ENCODE results near the gene SAMD14. TPM values are rescaled to one million over a fixed set of nuclear protein-coding genes. Genes with fewer than 3 reads are reported as not detected.

Gene SAMD14
- total RNA-seq, 1 donor from 2014 or later: 27.6 TPM

GRCh38 chr17:50109207-50109606 is 20.8 kb downstream of the SAMD14 start:
- Mint-ChIP-seq H3K4me1 (ENCODE audit: low read depth) (peaks cover 16% of the 10 kb centered on the region), H3K4me3 (ENCODE audit: unreplicated experiment) (no peak overlapping the region), H3K9me3 (ENCODE audit: low read depth) (no peaks in the 10 kb centered on the region), H3K27ac (ENCODE audit: unreplicated experiment) (no peak overlapping the region), H3K27me3 (ENCODE audit: low read depth) (no peaks in the 10 kb centered on the region), H3K36me3 (ENCODE audit: low read depth) (peaks cover 11% of the 10 kb centered on the region)
- no peak for TF ChIP-seq CTCF (IDR thresholded peaks at IDR 0.05)
- DNase-seq (ENCODE audit: low spot score): no peak

GRCh38 chr17:50108556-50108955 is 21.4 kb downstream of the SAMD14 start:
- Mint-ChIP-seq H3K4me1 (ENCODE audit: low read depth) (peaks cover 16% of the 10 kb centered on the region), H3K27me3 (ENCODE audit: low read depth) (no peaks in the 10 kb centered on the region), H3K36me3 (ENCODE audit: low read depth) (peaks cover 11% of the 10 kb centered on the region), H3K27ac (ENCODE audit: unreplicated experiment) (peak overlapping the region; percentile 66), H3K4me3 (ENCODE audit: unreplicated experiment) (no peak overlapping the region), H3K9me3 (ENCODE audit: low read depth) (no peaks in the 10 kb centered on the region)
- no peak for TF ChIP-seq CTCF (IDR thresholded peaks at IDR 0.05)
- no peak for DNase-seq (ENCODE audit: low spot score)

- no peak overlapping the region for H3K4me3 Mint-ChIP-seq (ENCODE audit: unreplicated experiment)
- H3K9me3 Mint-ChIP-seq (ENCODE audit: low read depth): no peaks in the 10 kb centered on the region
- no peak overlapping the region for H3K27ac Mint-ChIP-seq (ENCODE audit: unreplicated experiment)
- DNase-seq (ENCODE audit: low spot score): no peak
- no peaks in the 10 kb centered on the region for H3K27me3 Mint-ChIP-seq (ENCODE audit: low read depth)
- no peak for TF ChIP-seq CTCF (IDR thresholded peaks at IDR 0.05)
- peaks cover 15% of the 10 kb centered on the region for H3K4me1 Mint-ChIP-seq (ENCODE audit: low read depth)
- H3K36me3 Mint-ChIP-seq (ENCODE audit: low read depth): peaks cover 11% of the 10 kb centered on the region
Observed at GRCh38 chr17:50107790-50108414, 22.1 kb downstream of the SAMD14 start.

GRCh38 chr17:50106393-50107131 is 23.4 kb downstream of the SAMD14 start:
- H3K4me3 Mint-ChIP-seq (ENCODE audit: unreplicated experiment): no peak overlapping the region
- no peak overlapping the region for H3K27ac Mint-ChIP-seq (ENCODE audit: unreplicated experiment)
- DNase-seq (ENCODE audit: low spot score): no peak
- peaks cover 11% of the 10 kb centered on the region for H3K36me3 Mint-ChIP-seq (ENCODE audit: low read depth)
- no peaks in the 10 kb centered on the region for H3K9me3 Mint-ChIP-seq (ENCODE audit: low read depth)
- H3K4me1 Mint-ChIP-seq (ENCODE audit: low read depth): peaks cover 13% of the 10 kb centered on the region
- H3K27me3 Mint-ChIP-seq (ENCODE audit: low read depth): no peaks in the 10 kb centered on the region
- no peak for TF ChIP-seq CTCF (IDR thresholded peaks at IDR 0.05)

- TF ChIP-seq CTCF (IDR thresholded peaks at IDR 0.05): no peak
- peaks cover 11% of the 10 kb centered on the region for H3K36me3 Mint-ChIP-seq (ENCODE audit: low read depth)
- no peaks in the 10 kb centered on the region for H3K27me3 Mint-ChIP-seq (ENCODE audit: low read depth)
- no peak overlapping the region for H3K27ac Mint-ChIP-seq (ENCODE audit: unreplicated experiment)
- H3K9me3 Mint-ChIP-seq (ENCODE audit: low read depth): no peaks in the 10 kb centered on the region
- peaks cover 13% of the 10 kb centered on the region for H3K4me1 Mint-ChIP-seq (ENCODE audit: low read depth)
- DNase-seq (ENCODE audit: low spot score): no peak
- H3K4me3 Mint-ChIP-seq (ENCODE audit: unreplicated experiment): no peak overlapping the region
Observed at GRCh38 chr17:50105811-50106210, 24.1 kb downstream of the SAMD14 start.

All from chondrocyte (in vitro differentiated cells).